ENCODE data around the gene MVB12A. TPM values are rescaled to one million over a fixed set of nuclear protein-coding genes. Genes with fewer than 3 reads are reported as not detected.

Gene MVB12A
- total and polyA plus RNA-seq, 9 of the 15 experiments (the other 6 are each of a cell fraction or from before 2014, with no cell fraction given) = 1.2 to 46.2 (median 22.4) TPM

- peak; percentile 61 for TF ChIP-seq PBX2 (CRISPR knock-in tag; IDR thresholded peaks at IDR 0.05; ENCODE audit: low read depth)
- TF ChIP-seq PBX2 (tag; conservative IDR thresholded peaks at IDR 0.05; ENCODE audit: low read depth) = peak; percentile 95
- TF ChIP-seq, protein P1, sequence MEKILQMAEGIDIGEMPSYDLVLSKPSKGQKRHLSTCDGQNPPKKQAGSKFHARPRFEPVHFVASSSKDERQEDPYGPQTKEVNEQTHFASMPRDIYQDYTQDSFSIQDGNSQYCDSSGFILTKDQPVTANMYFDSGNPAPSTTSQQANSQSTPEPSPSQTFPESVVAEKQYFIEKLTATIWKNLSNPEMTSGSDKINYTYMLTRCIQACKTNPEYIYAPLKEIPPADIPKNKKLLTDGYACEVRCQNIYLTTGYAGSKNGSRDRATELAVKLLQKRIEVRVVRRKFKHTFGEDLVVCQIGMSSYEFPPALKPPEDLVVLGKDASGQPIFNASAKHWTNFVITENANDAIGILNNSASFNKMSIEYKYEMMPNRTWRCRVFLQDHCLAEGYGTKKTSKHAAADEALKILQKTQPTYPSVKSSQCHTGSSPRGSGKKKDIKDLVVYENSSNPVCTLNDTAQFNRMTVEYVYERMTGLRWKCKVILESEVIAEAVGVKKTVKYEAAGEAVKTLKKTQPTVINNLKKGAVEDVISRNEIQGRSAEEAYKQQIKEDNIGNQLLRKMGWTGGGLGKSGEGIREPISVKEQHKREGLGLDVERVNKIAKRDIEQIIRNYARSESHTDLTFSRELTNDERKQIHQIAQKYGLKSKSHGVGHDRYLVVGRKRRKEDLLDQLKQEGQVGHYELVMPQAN (IDR thresholded peaks at IDR 0.05; ENCODE audit: borderline replicate concordance) = peak; percentile 69; the same call in 1 of the 2 replicates
- no peak for TF ChIP-seq RERE (CRISPR knock-in tag; IDR thresholded peaks at IDR 0.05; ENCODE audit: borderline replicate concordance)
- TF ChIP-seq CBFB (CRISPR knock-in tag; IDR thresholded peaks at IDR 0.05) = no peak
- no peak for TF ChIP-seq ZNF239 (CRISPR knock-in tag; IDR thresholded peaks at IDR 0.05)
- no peak for TF ChIP-seq ZNF717 (CRISPR knock-in tag; IDR thresholded peaks at IDR 0.05)
- no peak for TF ChIP-seq SMAD2 (IDR thresholded peaks at IDR 0.05; ENCODE audit: low read depth, low read length)
- peak in 1 of 2 experiments; percentile 68; a peak in 2 of 4 replicates for TF ChIP-seq HDAC1 (IDR thresholded peaks at IDR 0.05)
- TF ChIP-seq ZNF280B (CRISPR knock-in tag; IDR thresholded peaks at IDR 0.05) = no peak
- TF ChIP-seq HDGF (IDR thresholded peaks at IDR 0.05) = peak; percentile 86; the same call in 1 of the 2 replicates
- TF ChIP-seq, protein P2, sequence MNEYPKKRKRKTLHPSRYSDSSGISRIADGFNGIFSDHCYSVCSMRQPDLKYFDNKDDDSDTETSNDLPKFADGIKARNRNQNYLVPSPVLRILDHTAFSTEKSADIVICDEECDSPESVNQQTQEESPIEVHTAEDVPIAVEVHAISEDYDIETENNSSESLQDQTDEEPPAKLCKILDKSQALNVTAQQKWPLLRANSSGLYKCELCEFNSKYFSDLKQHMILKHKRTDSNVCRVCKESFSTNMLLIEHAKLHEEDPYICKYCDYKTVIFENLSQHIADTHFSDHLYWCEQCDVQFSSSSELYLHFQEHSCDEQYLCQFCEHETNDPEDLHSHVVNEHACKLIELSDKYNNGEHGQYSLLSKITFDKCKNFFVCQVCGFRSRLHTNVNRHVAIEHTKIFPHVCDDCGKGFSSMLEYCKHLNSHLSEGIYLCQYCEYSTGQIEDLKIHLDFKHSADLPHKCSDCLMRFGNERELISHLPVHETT (CRISPR knock-in tag; conservative IDR thresholded peaks at IDR 0.05 in 1 of 2, IDR thresholded peaks at IDR 0.05 in 1 of 2) = no peak
- TF ChIP-seq PURB (CRISPR knock-in tag; IDR thresholded peaks at IDR 0.05; ENCODE audit: low read depth) = no peak
- peak; percentile 68 for TF ChIP-seq POLR2A (conservative IDR thresholded peaks at IDR 0.05)
Observed at GRCh38 chr19:17470068-17470841, 50.4 kb downstream of the MVB12A start, which contains the start of gene SLC27A1 (continued).
